A673 (cell line): Measurements from ENCODE around the gene NEMF. TPM values are rescaled to one million over a fixed set of nuclear protein-coding genes. Genes with fewer than 3 reads are reported as not detected.
"Not testable (repeated sequence)": the region's sequence is repeated elsewhere in the genome, so short reads cannot be mapped to it uniquely, and the experiment has no call there.

Experiments used
- BruUV-seq: library from RNA; stranded (reverse); fragments of 400-500 nt; replicated peaks from 2 replicates; lab custom pipeline; 2021; lab: Mats Ljungman, UMichigan
- CTCF ChIA-PET: fragments of 300-600 bp; sonication (Branson Sonifier 250); formaldehyde crosslinking; loops from one replicate; lab custom pipeline; 2022; ENCODE audit warnings: antibody characterized with exemption; lab: Charles Lee
- POLR2A ChIA-PET: fragments of 300-600 bp; sonication (Branson Sonifier 250); formaldehyde crosslinking; loops from one replicate; lab custom pipeline; 2022; ENCODE audit warnings: antibody characterized with exemption; ENCODE audit not compliant: low non-redundant PET; lab: Charles Lee
- DNase-seq: peaks from one replicate; pipeline ENCODE4 v3.0.0-alpha.2; 2015; ENCODE audit warnings: low spot score
- H3K27ac ChIP-seq: fragments of 200-600 bp; sonication (generic); 2 replicates; pipeline ENCODE4 v1.5.1; 2016; ENCODE audit warnings: mixed run types, low read depth, mild to moderate bottlenecking, mixed read lengths, antibody characterized with exemption, low read length; ENCODE audit not compliant: poor library complexity, severe bottlenecking
- H3K27me3 ChIP-seq: fragments of 200-600 bp; sonication (generic); replicated peaks from 2 replicates; pipeline ENCODE4 v1.6.1; 2017; ENCODE audit warnings: mixed run types, low read depth, mild to moderate bottlenecking, mixed read lengths, antibody characterized with exemption, low read length; ENCODE audit not compliant: insufficient read depth, poor library complexity
- H3K36me3 ChIP-seq: fragments of 200-600 bp; sonication (generic); 2 replicates; pipeline ENCODE4 v1.6.1; 2016; ENCODE audit warnings: mixed run types, mild to moderate bottlenecking, mixed read lengths, antibody characterized with exemption, low read length; ENCODE audit not compliant: insufficient read depth, poor library complexity, severe bottlenecking
- H3K4me1 ChIP-seq: fragments of 200-600 bp; sonication (generic); 2 replicates; pipeline ENCODE4 v1.6.1; 2017; ENCODE audit warnings: mixed run types, mild to moderate bottlenecking, mixed read lengths, antibody characterized with exemption, low read length; ENCODE audit not compliant: insufficient read depth, poor library complexity, severe bottlenecking
- H3K4me3 ChIP-seq: fragments of 200-600 bp; sonication (generic); 2 replicates; pipeline ENCODE4 v1.5.1; 2016; ENCODE audit warnings: low read depth, mixed run types, mild to moderate bottlenecking, mixed read lengths, low read length; ENCODE audit not compliant: poor library complexity, severe bottlenecking
- H3K9me3 ChIP-seq: fragments of 200-600 bp; sonication (generic); 2 replicates; pipeline ENCODE4 v1.6.1; 2016; ENCODE audit warnings: mixed run types, low read depth, mild to moderate bottlenecking, mixed read lengths, antibody characterized with exemption, low read length; ENCODE audit not compliant: poor library complexity, severe bottlenecking
- CTCF ChIP-seq: fragments of 300-800, 200-600 bp; sonication (generic); conservative IDR thresholded peaks from 2 replicates; pipeline ENCODE4 v1.5.1; 2017; ENCODE audit warnings: low read depth, mild to moderate bottlenecking, antibody characterized with exemption, low read length, moderate library complexity, mixed read lengths
- EZH2 ChIP-seq: fragments of 200-600 bp; sonication (generic); IDR thresholded peaks from 2 replicates; pipeline ENCODE4 v1.6.1; 2017; ENCODE audit warnings: borderline replicate concordance, low read depth, mild to moderate bottlenecking, mixed read lengths, antibody characterized with exemption, low read length; ENCODE audit not compliant: poor library complexity, severe bottlenecking
- intact Hi-C: fragments of 100-400 bp; cut with micrococcal nuclease; formaldehyde crosslinking; loops from one replicate; pipeline ENCODE4 v1.10.0; 2022; ENCODE audit not compliant: unreplicated experiment
- total RNA-seq: library from RNA; stranded (reverse); gene quantifications from 2 replicates; pipeline ENCODE4 v1.2.3, GENCODE V29; 2021

Gene NEMF
- total RNA-seq, 1 experiment from 2014 or later: 77.5 TPM

GRCh38 chr14:49761839-49762551 is 90.6 kb downstream of the NEMF start:
- Histone ChIP-seq H3K4me3 (no peak overlapping the region), H3K27ac (no peak overlapping the region), H3K9me3 (no peaks in the 10 kb centered on the region), H3K36me3 (no peaks in the 10 kb centered on the region), H3K4me1 (no peaks in the 10 kb centered on the region), H3K27me3 (no peaks in the 10 kb centered on the region)
- POLR2A ChIA-PET: no interaction called here
- CTCF ChIA-PET: no interaction called here
- no peak for DNase-seq
- no peak for TF ChIP-seq CTCF
- TF ChIP-seq EZH2: no peak
- intact Hi-C loops: no loop called here
- no TSS peak for BruUV-seq

- H3K4me3 ChIP-seq: no peak overlapping the region
- DNase-seq: no peak
- no peaks in the 10 kb centered on the region for H3K4me1 ChIP-seq
- CTCF ChIA-PET: no interaction called here
- no peaks in the 10 kb centered on the region for H3K36me3 ChIP-seq
- no peak for TF ChIP-seq EZH2
- no peak for TF ChIP-seq CTCF
- H3K27me3 ChIP-seq: no peaks in the 10 kb centered on the region
- intact Hi-C loops: no loop called here
- no TSS peak for BruUV-seq
- POLR2A ChIA-PET: no interaction called here
- no peak overlapping the region for H3K27ac ChIP-seq
- no peaks in the 10 kb centered on the region for H3K9me3 ChIP-seq
Measured at GRCh38 chr14:49755378-49755777, 97.2 kb downstream of the NEMF start.

- Histone ChIP-seq H3K36me3 (no peaks in the 10 kb centered on the region), H3K9me3 (no peaks in the 10 kb centered on the region), H3K4me3 (no peak overlapping the region), H3K27me3 (no peaks in the 10 kb centered on the region), H3K27ac (no peak overlapping the region), H3K4me1 (no peaks in the 10 kb centered on the region)
- no peak for DNase-seq
- TF ChIP-seq CTCF (no peak), EZH2 (no peak)
- no TSS peak for BruUV-seq
- ChIA-PET CTCF (no interaction called here), POLR2A (no interaction called here)
- intact Hi-C loops: no loop called here
Measured at GRCh38 chr14:49754570-49755097, 98.0 kb downstream of the NEMF start.

GRCh38 chr14:49746476-49746875 is 106.1 kb downstream of the NEMF start:
- H3K4me1 ChIP-seq, CTCF ChIA-PET, H3K4me3 ChIP-seq, H3K9me3 ChIP-seq, BruUV-seq, intact Hi-C loops, H3K27ac ChIP-seq, POLR2A ChIA-PET, H3K36me3 ChIP-seq, DNase-seq, H3K27me3 ChIP-seq: not testable (repeated sequence)
